DMS53 (cell line): ENCODE results near the gene SULF2.
"Not testable (repeated sequence)": the region's sequence is repeated elsewhere in the genome, so short reads cannot be mapped to it uniquely, and the experiment has no call there.

Experiments
- DNase-seq: peaks from one replicate; lab custom pipeline; 2025; lab: John Stamatoyannopoulos, UW

The SULF2 gene

GRCh38 chr20:47804224-47804825 lies 19.0 kb upstream of the SULF2 start:
- not testable (repeated sequence) for DNase-seq

DNA sequence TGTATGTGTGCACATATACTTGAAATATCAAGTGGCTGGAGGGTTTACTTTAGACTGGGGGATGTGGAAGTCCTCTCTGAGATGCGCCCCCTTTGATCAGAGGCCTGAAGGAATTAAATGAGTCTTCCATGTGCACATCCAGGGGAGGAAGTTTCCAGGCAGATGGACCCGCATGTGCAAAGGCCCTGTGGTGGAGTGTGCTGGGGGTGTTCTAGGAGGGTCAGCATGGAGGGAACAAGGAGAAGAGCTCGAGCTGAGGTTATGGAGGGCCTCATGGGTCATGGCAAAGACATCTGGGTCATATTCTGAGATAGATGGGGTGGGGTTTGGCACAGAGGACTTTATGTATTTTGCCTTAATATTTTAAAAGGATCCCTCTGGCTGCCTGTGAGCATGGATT lies 17.7 kb upstream of the SULF2 start:
- DNase-seq, result no peak

GRCh38 chr20:47802226-47802920 lies 17.1 kb upstream of the SULF2 start:
- DNase-seq, result no peak

GRCh38 chr20:47801759-47802158 lies 16.5 kb upstream of the SULF2 start:
- no peak for DNase-seq

DNA sequence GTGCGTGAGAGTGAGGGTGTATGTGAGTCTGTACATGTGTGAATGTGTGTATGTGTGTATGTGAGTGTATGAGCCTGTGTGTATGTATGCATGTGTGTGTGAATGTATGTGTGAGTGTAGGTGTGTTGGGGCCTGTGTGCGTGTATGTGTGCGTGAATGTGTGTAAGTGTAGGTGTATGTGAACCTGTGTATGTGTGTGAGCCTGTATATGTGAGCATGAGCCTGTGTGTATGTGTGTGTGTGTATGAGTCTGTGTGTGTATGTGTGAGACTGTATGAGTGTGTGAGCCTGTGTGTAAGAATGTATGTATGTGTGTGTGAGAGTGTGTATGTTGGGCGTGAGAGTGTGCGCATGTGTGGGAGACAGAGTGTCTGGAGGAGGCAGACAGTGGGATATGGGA lies 15.8 kb upstream of the SULF2 start:
- DNase-seq, result no peak

- DNase-seq, result no peak
Observed at GRCh38 chr20:47800623-47801022, 15.3 kb upstream of the SULF2 start.

DNA sequence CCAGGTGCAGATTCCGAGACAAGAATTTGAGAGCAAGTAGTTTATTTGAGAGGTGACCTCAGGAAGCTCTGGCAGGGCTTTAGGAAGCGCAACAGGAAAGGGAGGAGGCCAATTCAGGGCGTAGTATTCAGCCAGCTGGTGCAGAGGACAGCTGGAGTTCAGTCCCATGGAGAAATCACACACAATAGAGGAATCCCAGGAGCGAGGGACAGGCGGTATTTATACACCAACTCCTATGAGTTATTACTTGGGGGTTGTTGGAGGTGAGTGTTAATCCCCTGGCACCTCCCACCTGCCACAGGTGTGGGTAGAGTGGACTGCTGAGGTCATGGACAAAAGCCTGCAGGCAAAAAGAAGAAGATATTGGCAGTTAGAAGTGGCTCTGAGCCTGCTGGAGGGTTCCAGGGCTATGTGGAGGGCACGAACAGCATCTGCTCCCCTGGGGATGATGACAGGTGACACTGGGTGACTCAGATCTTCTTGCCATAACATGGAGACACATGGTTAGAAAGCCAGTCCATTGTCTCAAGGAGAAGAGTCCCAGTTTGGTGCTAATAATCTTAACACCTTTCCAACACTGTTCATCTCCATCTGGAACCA lies 13.9 kb upstream of the SULF2 start:
- DNase-seq, result no peak

GRCh38 chr20:47796971-47797370 lies 11.7 kb upstream of the SULF2 start:
- no peak for DNase-seq

- DNase-seq, result no peak
Observed at GRCh38 chr20:47795214-47795907, 10.1 kb upstream of the SULF2 start.

- not testable (repeated sequence) for DNase-seq
Observed at GRCh38 chr20:47794264-47794663, 9.0 kb upstream of the SULF2 start.

GRCh38 chr20:47792021-47792618 lies 6.8 kb upstream of the SULF2 start:
- no peak for DNase-seq

DNA sequence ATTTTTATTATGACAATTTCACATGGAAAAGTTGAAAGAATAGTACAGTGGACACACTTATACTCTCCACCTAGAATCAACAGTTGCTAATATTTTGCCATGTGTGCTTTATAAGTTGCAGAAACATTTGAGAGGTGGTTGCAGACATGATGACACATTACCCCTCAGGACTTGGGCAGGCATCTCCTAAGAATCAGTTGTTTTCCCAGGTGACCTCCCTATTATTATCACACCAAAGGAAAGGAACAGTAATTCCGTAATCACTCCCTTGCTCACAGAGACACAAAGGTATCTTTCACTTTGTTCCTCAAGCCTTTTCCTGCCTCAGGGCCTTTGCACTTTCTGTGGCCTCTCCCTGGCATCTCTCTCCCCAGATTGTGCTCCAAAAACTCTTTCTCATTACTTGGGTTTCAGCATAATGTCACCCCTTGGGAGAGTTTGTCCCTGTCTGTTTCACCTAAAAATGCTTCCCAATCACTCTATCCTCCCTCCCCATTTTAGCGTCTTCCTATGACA lies 5.9 kb upstream of the SULF2 start:
- no peak for DNase-seq

GRCh38 chr20:47790580-47790965 lies 5.3 kb upstream of the SULF2 start:
- no peak for DNase-seq

DNA sequence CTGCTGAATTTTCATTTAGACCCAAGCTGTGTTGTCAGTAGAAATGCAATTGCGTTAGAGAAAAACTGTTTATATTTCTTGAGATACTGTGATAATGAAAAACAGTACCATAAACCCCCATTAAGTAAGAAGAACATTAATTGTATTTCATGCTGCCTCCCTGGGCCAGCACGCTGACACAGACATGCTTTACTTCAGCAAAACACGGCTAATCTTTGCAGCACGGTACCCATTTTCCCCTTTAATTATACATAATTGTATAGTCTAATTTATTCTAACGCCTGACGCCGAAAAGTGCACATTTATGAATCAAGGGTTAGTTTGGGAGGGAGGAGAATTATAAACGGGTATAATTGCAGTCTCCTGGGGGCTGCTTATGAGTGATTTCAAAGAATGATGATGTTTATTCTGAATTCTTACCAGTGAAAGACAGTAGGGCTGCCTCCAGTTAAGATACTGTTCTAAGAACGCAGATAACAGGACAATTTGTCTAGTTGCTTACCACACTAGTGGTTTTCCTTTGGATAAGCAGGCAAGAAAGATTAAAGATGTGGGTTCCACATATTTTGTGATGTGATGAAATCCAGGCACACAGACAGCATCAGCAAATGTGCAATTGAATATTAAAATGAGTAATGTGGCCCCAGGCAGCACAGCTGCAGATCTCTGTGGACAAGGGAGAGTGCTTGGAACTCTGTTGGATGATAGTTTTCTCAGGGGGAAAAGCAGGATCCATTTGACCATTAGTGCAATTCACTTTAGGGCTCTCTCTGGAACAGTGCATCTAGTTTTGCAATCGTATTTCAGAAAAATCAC lies 4.7 kb upstream of the SULF2 start:
- no peak for DNase-seq

DNA sequence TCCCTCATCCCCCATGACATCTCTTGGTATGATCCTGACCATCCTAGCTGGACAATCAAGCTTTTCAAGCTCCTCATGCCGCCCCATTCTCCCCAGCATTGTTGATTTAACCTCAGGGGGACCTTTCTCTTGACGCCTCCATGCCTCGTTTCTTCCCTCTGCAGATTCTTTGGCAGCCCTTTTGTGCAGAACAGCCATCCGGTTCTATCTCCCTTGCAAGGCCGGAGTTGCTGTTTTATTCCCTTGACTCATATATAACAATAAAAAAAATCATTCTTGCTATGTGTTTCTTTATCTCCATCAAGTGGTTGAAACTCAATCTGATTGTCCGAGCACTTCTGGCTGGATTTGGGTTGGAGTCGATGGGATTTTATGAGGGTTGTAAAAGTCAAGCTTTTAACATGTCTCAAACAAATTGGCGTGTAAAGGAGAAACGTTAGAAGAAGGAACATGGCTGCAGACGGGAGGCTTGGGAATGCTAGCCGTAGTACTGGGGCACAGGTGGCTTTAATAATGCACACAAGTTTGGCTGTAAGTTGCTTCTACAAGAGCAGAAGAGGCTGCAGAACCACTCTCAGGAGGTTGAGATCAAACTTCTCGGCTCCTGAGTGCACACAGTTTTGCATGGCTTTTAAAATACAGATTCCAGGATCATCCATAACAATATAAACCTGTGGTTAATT lies 3.9 kb upstream of the SULF2 start:
- DNase-seq, result no peak

GRCh38 chr20:47788741-47789080 lies 3.4 kb upstream of the SULF2 start:
- no peak for DNase-seq

DNA sequence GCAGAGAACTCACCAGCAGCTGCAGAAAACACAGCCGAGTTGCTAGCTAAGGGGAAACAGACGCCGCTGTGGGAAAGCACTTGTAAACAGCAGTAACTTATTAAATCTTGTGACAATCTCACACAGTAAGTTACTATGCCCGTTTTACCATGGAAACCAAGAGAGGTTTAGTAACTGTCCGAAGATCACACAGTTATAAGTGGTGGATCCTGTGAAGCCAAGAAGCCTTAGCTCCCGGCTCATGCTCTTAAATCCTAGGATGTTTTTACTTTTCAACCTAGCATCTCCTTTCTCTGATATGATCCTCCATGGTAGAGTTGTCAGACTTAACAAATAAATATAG lies 1.5 kb upstream of the SULF2 start:
- no peak for DNase-seq

- no peak for DNase-seq
Observed at GRCh38 chr20:47785854-47786764, 828 bp upstream of the SULF2 start.

GRCh38 chr20:47784599-47785310 lies 526 bp downstream of the SULF2 start:
- DNase-seq, result no peak
